Lower leg skin (tissue), 3 donors: Measurements from ENCODE around the gene NEDD4L.
"Not testable (repeated sequence)": the region's sequence is repeated elsewhere in the genome, so short reads cannot be mapped to it uniquely, and the experiment has no call there.

Experiments used
- CTCF ChIP-seq, 3 donors: fragments of 450-650 bp; IDR thresholded peaks; one replicate each; pipeline ENCODE4 v1.5.1; 2016; ENCODE audit warnings: antibody characterized with exemption in 3 of 3, mild to moderate bottlenecking in 3 of 3, moderate library complexity in 2 of 3
- POLR2A ChIP-seq, 2 donors: fragments of 450-650 bp; IDR thresholded peaks; one replicate each; pipeline ENCODE4 v1.6.1; 2016 to 2017; ENCODE audit warnings: antibody characterized with exemption in 2 of 2, mild to moderate bottlenecking in 1 of 2, moderate library complexity in 1 of 2

DNA sequence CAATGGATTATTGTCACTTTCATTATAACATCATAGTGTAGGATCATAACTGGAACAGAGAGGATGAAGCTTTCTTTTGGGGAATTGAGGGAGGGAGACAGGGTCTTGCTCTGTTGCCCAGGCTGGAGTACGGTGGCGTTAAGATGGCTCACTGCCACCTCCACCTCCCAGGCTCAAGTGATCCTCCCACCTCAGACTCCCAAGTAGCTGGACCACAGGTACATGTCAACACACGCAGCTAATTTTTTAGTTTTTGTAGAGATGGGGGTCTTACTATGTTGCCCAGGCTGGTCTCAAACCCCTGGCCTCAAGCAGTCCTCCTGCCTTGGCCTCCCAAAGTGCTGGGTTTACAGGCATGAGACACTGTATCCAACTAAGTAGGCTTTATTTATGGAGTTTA is 221.5 kb downstream of the NEDD4L start:
- not testable (repeated sequence) for TF ChIP-seq CTCF, POLR2A (IDR thresholded peaks at IDR 0.05)
